Activated naive CD4-positive, alpha-beta T cell treated with anti-CD3 and anti-CD28 coated beads, Interleukin-2, amount 50 U/mL, for 16 hours (primary cell): ENCODE data around the gene KCNAB2.
"Not testable (repeated sequence)": the region's sequence is repeated elsewhere in the genome, so short reads cannot be mapped to it uniquely, and the experiment has no call there.

Source experiments
- DNase-seq: peaks from one replicate; pipeline ENCODE4 v3.0.0-alpha.2; 2020

KCNAB2 gene

GRCh38 chr1:6011161-6011945 is 34.3 kb upstream of the KCNAB2 start:
- no peak for DNase-seq

GRCh38 chr1:6011946-6012258 is 33.8 kb upstream of the KCNAB2 start:
- DNase-seq, result no peak

- no peak for DNase-seq
Measured at GRCh38 chr1:6012529-6013318, 33.0 kb upstream of the KCNAB2 start.

- no peak for DNase-seq
Measured at GRCh38 chr1:6013491-6013890, 32.2 kb upstream of the KCNAB2 start.

GRCh38 chr1:6014130-6014999 is 31.3 kb upstream of the KCNAB2 start:
- no peak for DNase-seq

- DNase-seq, result no peak
Measured at GRCh38 chr1:6016191-6016865, 29.4 kb upstream of the KCNAB2 start.

- not testable (repeated sequence) for DNase-seq
Measured at GRCh38 chr1:6017654-6018053, 28.0 kb upstream of the KCNAB2 start.

GRCh38 chr1:6019166-6019845 is 26.4 kb upstream of the KCNAB2 start:
- DNase-seq, result no peak

GRCh38 chr1:6022193-6022592 is 23.5 kb upstream of the KCNAB2 start:
- DNase-seq, result no peak

- DNase-seq, result no peak
Measured at GRCh38 chr1:6023346-6023745, 22.3 kb upstream of the KCNAB2 start.

GRCh38 chr1:6024376-6024775 is 21.3 kb upstream of the KCNAB2 start:
- no peak for DNase-seq

- no peak for DNase-seq
Measured at GRCh38 chr1:6025269-6026094, 20.2 kb upstream of the KCNAB2 start.

GRCh38 chr1:6026095-6026809 is 19.4 kb upstream of the KCNAB2 start:
- DNase-seq, result peak; percentile 93

GRCh38 chr1:6027591-6027990 is 18.1 kb upstream of the KCNAB2 start:
- DNase-seq, result no peak

GRCh38 chr1:6028042-6028850 is 17.4 kb upstream of the KCNAB2 start:
- DNase-seq, result peak; percentile 55

- no peak for DNase-seq
Measured at GRCh38 chr1:6029351-6029750, 16.3 kb upstream of the KCNAB2 start.

GRCh38 chr1:6030132-6030531 is 15.6 kb upstream of the KCNAB2 start:
- DNase-seq, result no peak

GRCh38 chr1:6030547-6031261 is 15.0 kb upstream of the KCNAB2 start:
- DNase-seq, result no peak

- DNase-seq, result no peak
Measured at GRCh38 chr1:6033124-6033523, 12.6 kb upstream of the KCNAB2 start.
